PC-3 (cell line): ENCODE measurements around the gene RALGPS1.

Experiments
- CTCF ChIP-seq: fragments of 300-600 bp; sonication (generic); conservative IDR thresholded peaks from 2 replicates; pipeline ENCODE4 v1.5.1; 2017; ENCODE audit warnings: antibody characterized with exemption, low read depth, mild to moderate bottlenecking, low read length
- EZH2phosphoT487 ChIP-seq: fragments of 300-600 bp; sonication (generic); IDR thresholded peaks from 2 replicates; pipeline ENCODE4 v1.6.1; 2018; ENCODE audit warnings: mild to moderate bottlenecking, antibody characterized with exemption, low read length, borderline replicate concordance

GRCh38 chr9:127117801-127118200, 203.2 kb downstream of the RALGPS1 start:
- TF ChIP-seq CTCF (no peak), EZH2phosphoT487 (no peak)
